B cell (primary cell): ENCODE results near the gene TBC1D22A.

Experiments used
- CTCF ChIP-seq: fragments of 200-600 bp; IDR thresholded peaks from one replicate; pipeline ENCODE4 v1.8.0; 2022; ENCODE audit warnings: antibody characterized with exemption, mild to moderate bottlenecking
- EZH2 ChIP-seq: IDR thresholded peaks from 2 replicates; pipeline ENCODE4 v1.6.1; 2012; ENCODE audit warnings: borderline replicate concordance, low read depth, mild to moderate bottlenecking, moderate library complexity, low read length; ENCODE audit not compliant: insufficient read depth, poor library complexity, severe bottlenecking

- TF ChIP-seq CTCF, result no peak
- no peak for TF ChIP-seq EZH2
Measured at GRCh38 chr22:47012589-47013370, 250.3 kb downstream of the TBC1D22A start.
